Measurements from ENCODE around the gene BCAS4.

Gene BCAS4

GRCh38 chr20:50843331-50844276 is 48.7 kb downstream of the BCAS4 start:
- peaks cover 3 to 5% of the 10 kb centered on the region in 2 donors for H3K4me1 ChIP-seq (ENCODE audit: control insufficient read depth in 2 of 2, insufficient read depth in 1 of 2, low read depth in 1 of 2, low read length in 2 of 2)
- H3K4ac ChIP-seq (ENCODE audit: low read length): no peak overlapping the region
- no peak for DNase-seq (ENCODE audit: low spot score)
- H3K27me3 ChIP-seq (ENCODE audit: control insufficient read depth in 3 of 3, insufficient read depth in 3 of 3, low read depth in 1 of 3, low read length in 3 of 3): no peaks in the 10 kb centered on the region
- no peak overlapping the region for H4K8ac ChIP-seq (ENCODE audit: low read depth, low read length)
- H3K9ac ChIP-seq (ENCODE audit: low read depth, low read length, poor library complexity): no peak overlapping the region
- no peaks in the 10 kb centered on the region for H3K79me1 ChIP-seq (ENCODE audit: low read depth, low read length)
- H2AFZ ChIP-seq (ENCODE audit: low read length): no peak overlapping the region
- H3K4me2 ChIP-seq (ENCODE audit: insufficient read depth, low read length, poor library complexity, severe bottlenecking): no peak overlapping the region
- WGBS, 2 donors (ENCODE audit: extremely low coverage in 2 of 2, insufficient read length in 2 of 2, insufficient replicate concordance in 1 of 2): no CpG with 5 or more reads among the region's 9 CpGs
- no peak overlapping the region for H2AK5ac ChIP-seq (ENCODE audit: low read depth, low read length)
- H3K18ac ChIP-seq (ENCODE audit: low read length): no peak overlapping the region
- peak overlapping the region; percentile 39 for H2BK5ac ChIP-seq (ENCODE audit: low read length)
- no peak overlapping the region for H2BK12ac ChIP-seq (ENCODE audit: low read length)
- H3K23ac ChIP-seq (ENCODE audit: low read depth, low read length, poor library complexity): no peak overlapping the region
- no peaks in the 10 kb centered on the region for H3K9me3 ChIP-seq (replicated peaks in 1 of 2; ENCODE audit: control insufficient read depth in 2 of 2, insufficient read depth in 1 of 2, low read depth in 1 of 2, low read length in 2 of 2)
- no peak overlapping the region for H2BK120ac ChIP-seq (ENCODE audit: low read depth, low read length)
- no peak overlapping the region for H3K4me3 ChIP-seq (ENCODE audit: low read length in 2 of 2)
- no peaks in the 10 kb centered on the region for H3K36me3 ChIP-seq (replicated peaks in 1 of 2; ENCODE audit: control insufficient read depth in 2 of 2, insufficient read depth in 2 of 2, low read length in 2 of 2)
- no peak overlapping the region for H4K91ac ChIP-seq (ENCODE audit: low read depth, low read length, poor library complexity)
- H3K27ac ChIP-seq (replicated peaks; ENCODE audit: low read length): no peak overlapping the region
- no peak overlapping the region for H2BK15ac ChIP-seq (ENCODE audit: low read length)
- H3K14ac ChIP-seq (ENCODE audit: low read length): no peak overlapping the region

- no CpG with 5 or more reads among the region's 9 CpGs for WGBS, 2 donors (ENCODE audit: extremely low coverage in 2 of 2, insufficient read length in 2 of 2, insufficient replicate concordance in 1 of 2)
- Histone ChIP-seq H3K18ac (ENCODE audit: low read length) (peak overlapping the region; percentile 27), H4K8ac (ENCODE audit: low read depth, low read length) (no peak overlapping the region), H3K4me1 (ENCODE audit: control insufficient read depth in 2 of 2, insufficient read depth in 1 of 2, low read depth in 1 of 2, low read length in 2 of 2) (no peaks in the 10 kb centered on the region), H3K27ac (replicated peaks; ENCODE audit: low read length) (no peak overlapping the region), H3K9ac (ENCODE audit: low read depth, low read length, poor library complexity) (no peak overlapping the region), H2AK5ac (ENCODE audit: low read depth, low read length) (no peak overlapping the region), H3K36me3 (replicated peaks in 1 of 2; ENCODE audit: control insufficient read depth in 2 of 2, insufficient read depth in 2 of 2, low read length in 2 of 2) (no peaks in the 10 kb centered on the region), H3K4ac (ENCODE audit: low read length) (no peak overlapping the region), H2BK120ac (ENCODE audit: low read depth, low read length) (no peak overlapping the region), H2BK12ac (ENCODE audit: low read length) (no peak overlapping the region), H3K14ac (ENCODE audit: low read length) (peak overlapping the region; percentile 94), H3K4me2 (ENCODE audit: insufficient read depth, low read length, poor library complexity, severe bottlenecking) (no peak overlapping the region), H3K79me1 (ENCODE audit: low read depth, low read length) (no peaks in the 10 kb centered on the region), H2BK5ac (ENCODE audit: low read length) (no peak overlapping the region), H3K9me3 (replicated peaks in 1 of 2; ENCODE audit: control insufficient read depth in 2 of 2, insufficient read depth in 1 of 2, low read depth in 1 of 2, low read length in 2 of 2) (no peaks in the 10 kb centered on the region), H4K91ac (ENCODE audit: low read depth, low read length, poor library complexity) (no peak overlapping the region), H2AFZ (ENCODE audit: low read length) (no peak overlapping the region), H2BK15ac (ENCODE audit: low read length) (peak overlapping the region; percentile 26), H3K23ac (ENCODE audit: low read depth, low read length, poor library complexity) (peak overlapping the region; percentile 80), H3K27me3 (ENCODE audit: control insufficient read depth in 3 of 3, insufficient read depth in 3 of 3, low read depth in 1 of 3, low read length in 3 of 3) (no peaks in the 10 kb centered on the region), H3K4me3 (ENCODE audit: low read length in 2 of 2) (no peak overlapping the region)
- no peak for DNase-seq (ENCODE audit: low spot score)
These were observed 49.7 kb downstream of the BCAS4 start for GRCh38 chr20:50844430-50845100.

- no peak overlapping the region for H4K8ac ChIP-seq (ENCODE audit: low read depth, low read length)
- no peak for DNase-seq (ENCODE audit: low spot score)
- H3K4me2 ChIP-seq (ENCODE audit: insufficient read depth, low read length, poor library complexity, severe bottlenecking): no peak overlapping the region
- no peak overlapping the region for H3K27ac ChIP-seq (replicated peaks; ENCODE audit: low read length)
- H3K4ac ChIP-seq (ENCODE audit: low read length): no peak overlapping the region
- H3K4me1 ChIP-seq (ENCODE audit: control insufficient read depth in 2 of 2, insufficient read depth in 1 of 2, low read depth in 1 of 2, low read length in 2 of 2): no peaks in the 10 kb centered on the region
- no peak overlapping the region for H4K91ac ChIP-seq (ENCODE audit: low read depth, low read length, poor library complexity)
- H3K23ac ChIP-seq (ENCODE audit: low read depth, low read length, poor library complexity): peak overlapping the region; percentile 43
- WGBS, 2 donors (ENCODE audit: extremely low coverage in 2 of 2, insufficient read length in 2 of 2, insufficient replicate concordance in 1 of 2): no CpG with 5 or more reads among the region's 15 CpGs
- H2AK5ac ChIP-seq (ENCODE audit: low read depth, low read length): peak overlapping the region; percentile 63
- H3K79me1 ChIP-seq (ENCODE audit: low read depth, low read length): no peaks in the 10 kb centered on the region
- H2BK12ac ChIP-seq (ENCODE audit: low read length): no peak overlapping the region
- no peak overlapping the region for H3K9ac ChIP-seq (ENCODE audit: low read depth, low read length, poor library complexity)
- no peaks in the 10 kb centered on the region for H3K9me3 ChIP-seq (replicated peaks in 1 of 2; ENCODE audit: control insufficient read depth in 2 of 2, insufficient read depth in 1 of 2, low read depth in 1 of 2, low read length in 2 of 2)
- H3K4me3 ChIP-seq (ENCODE audit: low read length in 2 of 2): no peak overlapping the region
- no peaks in the 10 kb centered on the region for H3K36me3 ChIP-seq (replicated peaks in 1 of 2; ENCODE audit: control insufficient read depth in 2 of 2, insufficient read depth in 2 of 2, low read length in 2 of 2)
- peak overlapping the region; percentile 53 for H2BK5ac ChIP-seq (ENCODE audit: low read length)
- peak overlapping the region; percentile 17 for H2BK120ac ChIP-seq (ENCODE audit: low read depth, low read length)
- H3K27me3 ChIP-seq (ENCODE audit: control insufficient read depth in 3 of 3, insufficient read depth in 3 of 3, low read depth in 1 of 3, low read length in 3 of 3): no peaks in the 10 kb centered on the region
- no peak overlapping the region for H2AFZ ChIP-seq (ENCODE audit: low read length)
- no peak overlapping the region for H3K14ac ChIP-seq (ENCODE audit: low read length)
- H2BK15ac ChIP-seq (ENCODE audit: low read length): no peak overlapping the region
- H3K18ac ChIP-seq (ENCODE audit: low read length): peak overlapping the region; percentile 28
These were observed 50.8 kb downstream of the BCAS4 start for GRCh38 chr20:50845566-50846215.

Data from neuronal stem cell (in vitro differentiated cells).